DOHH2 (cell line): ENCODE measurements around the gene TAS2R14.

ENCODE experiments used
- H3F3A ChIP-seq: fragments of 200-600 bp; sonication (generic), shearing (Covaris generic); 2 replicates; pipeline ENCODE4 v1.6.0; 2016; ENCODE audit warnings: antibody characterized with exemption, mild to moderate bottlenecking; ENCODE audit not compliant: control insufficient read depth, insufficient read depth
- H3K27ac ChIP-seq: fragments of 200-600 bp; sonication (generic); 2 replicates; pipeline ENCODE4 v1.5.1; 2014; ENCODE audit warnings: low read depth, mild to moderate bottlenecking, low read length, moderate library complexity
- H3K27me3 ChIP-seq: fragments of 200-600 bp; sonication (generic); 2 replicates; pipeline ENCODE4 v1.6.1; 2014; ENCODE audit warnings: mild to moderate bottlenecking, low read length, mixed read lengths; ENCODE audit not compliant: control insufficient read depth
- H3K36me3 ChIP-seq: fragments of 200-600 bp; sonication (generic); 2 replicates; pipeline ENCODE4 v1.6.1; 2014; ENCODE audit warnings: mild to moderate bottlenecking, low read length, moderate library complexity, mixed read lengths; ENCODE audit not compliant: control insufficient read depth
- H3K4me1 ChIP-seq: fragments of 200-600 bp; sonication (generic); 2 replicates; pipeline ENCODE4 v1.6.1; 2014; ENCODE audit warnings: mild to moderate bottlenecking, low read length, mixed read lengths; ENCODE audit not compliant: control insufficient read depth
- H3K4me2 ChIP-seq: fragments of 200-600 bp; sonication (generic); 2 replicates; pipeline ENCODE4 v1.6.0; 2014; ENCODE audit warnings: mild to moderate bottlenecking, low read length, moderate library complexity
- H3K4me3 ChIP-seq: fragments of 200-600 bp; sonication (generic); 2 replicates; pipeline ENCODE4 v1.5.1; 2014; ENCODE audit warnings: mild to moderate bottlenecking, low read length, mixed read lengths
- H3K79me2 ChIP-seq: fragments of 200-600 bp; sonication (generic); 2 replicates; pipeline ENCODE4 v1.6.1; 2014; ENCODE audit warnings: mild to moderate bottlenecking, low read length, mixed read lengths; ENCODE audit not compliant: control insufficient read depth
- H3K9me2 ChIP-seq: fragments of 200-600 bp; sonication (generic); replicated peaks from 2 replicates; pipeline ENCODE4 v1.6.1; 2014; ENCODE audit warnings: mild to moderate bottlenecking, low read length, mixed read lengths; ENCODE audit not compliant: control insufficient read depth
- H3K9me3 ChIP-seq: fragments of 200-600 bp; sonication (generic); 2 replicates; pipeline ENCODE4 v1.6.1; 2014; ENCODE audit warnings: antibody characterized with exemption, low read length, mixed read lengths; ENCODE audit not compliant: control insufficient read depth, insufficient read depth
- H4K20me1 ChIP-seq: fragments of 200-600 bp; sonication (generic); 2 replicates; pipeline ENCODE4 v1.6.0; 2014; ENCODE audit warnings: low read depth, mild to moderate bottlenecking, antibody characterized with exemption, low read length, moderate library complexity; ENCODE audit not compliant: control insufficient read depth, insufficient read depth
- CTCF ChIP-seq: fragments of 200-600 bp; sonication (generic); IDR thresholded peaks from one replicate; pipeline ENCODE4 v1.5.1; 2014; ENCODE audit warnings: antibody characterized with exemption, mild to moderate bottlenecking, low read depth, low read length; ENCODE audit not compliant: poor library complexity, severe bottlenecking
- EZH2phosphoT487 ChIP-seq: fragments of 200-600 bp; sonication (generic); IDR thresholded peaks from 2 replicates; pipeline ENCODE4 v1.6.1; 2017; ENCODE audit warnings: borderline replicate concordance, mild to moderate bottlenecking, antibody characterized with exemption, low read length, moderate library complexity, mixed read lengths

The TAS2R14 gene

DNA sequence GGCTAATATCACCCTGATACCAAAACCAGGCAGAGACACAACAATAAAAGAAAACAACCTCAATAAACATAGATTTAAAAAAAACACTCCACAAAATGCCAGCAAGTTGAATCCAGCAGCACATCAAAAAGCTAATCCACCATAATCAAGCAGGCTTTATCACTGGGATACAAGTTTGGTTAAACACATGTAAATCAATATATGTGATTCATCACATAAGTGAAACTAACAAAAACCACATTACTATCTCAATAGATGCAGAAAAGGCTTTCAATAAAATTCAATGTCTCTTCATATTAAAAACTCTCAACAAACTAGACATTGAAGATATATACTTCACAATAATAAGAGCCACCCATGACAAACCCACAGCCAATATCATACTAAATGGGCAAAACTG is 17.0 kb upstream of the TAS2R14 start:
- H3K4me3 ChIP-seq: no peak overlapping the region
- H3F3A ChIP-seq: no peaks in the 10 kb centered on the region
- H3K79me2 ChIP-seq: no peaks in the 10 kb centered on the region
- H3K27me3 ChIP-seq: no peaks in the 10 kb centered on the region
- H4K20me1 ChIP-seq: no peaks in the 10 kb centered on the region
- H3K36me3 ChIP-seq: no peaks in the 10 kb centered on the region
- TF ChIP-seq CTCF (no peak), EZH2phosphoT487 (no peak)
- H3K27ac ChIP-seq: no peak overlapping the region
- no peaks in the 10 kb centered on the region for H3K4me1 ChIP-seq
- no peaks in the 10 kb centered on the region for H3K9me2 ChIP-seq
- peaks cover 3% of the 10 kb centered on the region; the same call in 1 of the 2 replicates for H3K9me3 ChIP-seq
- no peak overlapping the region for H3K4me2 ChIP-seq

- no peak for TF ChIP-seq CTCF
- no peak for TF ChIP-seq EZH2phosphoT487
- no peaks in the 10 kb centered on the region for H3K9me2 ChIP-seq
- H3K79me2 ChIP-seq: no peaks in the 10 kb centered on the region
Observed at GRCh38 chr12:10952645-10953044, 13.6 kb upstream of the TAS2R14 start.

DNA sequence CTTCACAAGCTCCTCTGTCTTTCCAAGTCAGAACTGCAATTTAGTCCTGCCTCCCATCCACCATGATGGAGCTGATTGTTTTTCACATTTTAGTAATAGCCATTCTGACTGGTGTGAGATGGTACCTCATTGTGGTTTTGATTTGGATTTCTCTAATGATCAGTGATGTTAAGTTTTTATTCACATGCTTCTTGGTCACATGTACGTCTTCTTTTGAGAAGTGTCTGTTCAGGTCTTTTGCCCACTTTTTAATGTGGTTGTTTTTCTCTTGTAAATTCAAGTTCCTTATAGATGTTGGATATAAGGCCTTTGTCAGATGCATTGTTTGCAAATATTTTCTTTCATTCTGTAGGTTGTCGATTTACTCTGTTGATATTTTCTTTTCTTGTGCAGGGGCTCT is 4.1 kb upstream of the TAS2R14 start:
- Histone ChIP-seq H3K9me3 (no peaks in the 10 kb centered on the region), H3K79me2 (no peaks in the 10 kb centered on the region), H4K20me1 (no peaks in the 10 kb centered on the region), H3K9me2 (no peaks in the 10 kb centered on the region), H3K4me3 (no peak overlapping the region), H3K4me2 (no peak overlapping the region), H3F3A (no peaks in the 10 kb centered on the region), H3K4me1 (no peaks in the 10 kb centered on the region), H3K27ac (no peak overlapping the region), H3K36me3 (no peaks in the 10 kb centered on the region), H3K27me3 (no peaks in the 10 kb centered on the region)
- no peak for TF ChIP-seq EZH2phosphoT487
- no peak for TF ChIP-seq CTCF

More at GRCh38 chr12:10952645-10953044, 13.6 kb upstream of the TAS2R14 start:
- Histone ChIP-seq H4K20me1 (no peaks in the 10 kb centered on the region), H3K27me3 (no peaks in the 10 kb centered on the region), H3K27ac (no peak overlapping the region), H3K36me3 (no peaks in the 10 kb centered on the region), H3K9me3 (peaks cover 3% of the 10 kb centered on the region; the same call in 1 of the 2 replicates), H3K4me2 (no peak overlapping the region), H3F3A (no peaks in the 10 kb centered on the region), H3K4me1 (no peaks in the 10 kb centered on the region), H3K4me3 (no peak overlapping the region)
